Measurements from ENCODE around the gene CAMK2G. TPM values are rescaled to one million over a fixed set of nuclear protein-coding genes. Genes with fewer than 3 reads are reported as not detected.

CAMK2G gene
- total RNA-seq, 2 donors from 2014 or later, result 20.9 to 21.7 TPM

DNA sequence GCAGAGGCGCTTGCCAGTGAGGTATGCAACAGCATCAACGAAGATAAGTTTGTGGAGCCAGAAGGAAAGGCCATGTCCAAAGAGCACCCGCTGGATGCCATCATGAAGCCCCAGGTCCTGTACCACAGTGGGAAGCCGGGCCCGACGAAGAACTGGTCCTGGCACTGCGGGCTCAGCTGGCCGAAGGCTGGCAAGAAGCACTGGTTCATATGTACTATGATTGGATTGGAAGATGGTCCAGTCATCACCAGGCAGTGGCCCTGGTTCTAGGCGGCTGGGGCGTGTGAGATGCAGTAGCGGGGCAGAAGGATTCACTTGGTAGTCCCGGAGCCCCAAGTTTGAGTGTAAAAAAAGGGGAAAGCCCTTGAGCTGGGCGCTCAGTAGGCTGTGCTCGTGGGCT, 66.9 kb downstream of the CAMK2G start:
- no peak overlapping the region for H3K4me3 ChIP-seq (ENCODE audit: low read length)
- Mint-ChIP-seq H3K27ac (no peak overlapping the region), H3K36me3 (ENCODE audit: low read depth) (peaks cover 53% of the 10 kb centered on the region), H3K9me3 (no peaks in the 10 kb centered on the region), H3K4me3 (no peak overlapping the region), H3K4me1 (peaks cover under 1% of the 10 kb centered on the region), H3K27me3 (ENCODE audit: insufficient read depth) (no peaks in the 10 kb centered on the region)
- H3K4me1 ChIP-seq (ENCODE audit: control insufficient read depth, insufficient read depth, low read length), result no peaks in the 10 kb centered on the region
- WGBS, 2 experiments (ENCODE audit: insufficient coverage in 1 of 2, insufficient read length in 1 of 2), result 94 to 98% methylated on average over 14 of the region's 14 CpGs
- TF ChIP-seq CTCF (conservative IDR thresholded peaks at IDR 0.05), result no peak
- no peak overlapping the region for H3K9ac ChIP-seq (ENCODE audit: extremely low read depth, low read length, poor library complexity, severe bottlenecking)
- no peak for DNase-seq
- no peaks in the 10 kb centered on the region for H3K27me3 ChIP-seq (ENCODE audit: control insufficient read depth, insufficient read depth, low read length, poor library complexity, severe bottlenecking)
- H3K9me3 ChIP-seq (ENCODE audit: control insufficient read depth, low read length), result no peaks in the 10 kb centered on the region
- H3K36me3 ChIP-seq (ENCODE audit: control insufficient read depth, insufficient read depth, low read length), result peaks cover 34% of the 10 kb centered on the region
- no peak overlapping the region for H3K27ac ChIP-seq (ENCODE audit: low read depth, low read length)

DNA sequence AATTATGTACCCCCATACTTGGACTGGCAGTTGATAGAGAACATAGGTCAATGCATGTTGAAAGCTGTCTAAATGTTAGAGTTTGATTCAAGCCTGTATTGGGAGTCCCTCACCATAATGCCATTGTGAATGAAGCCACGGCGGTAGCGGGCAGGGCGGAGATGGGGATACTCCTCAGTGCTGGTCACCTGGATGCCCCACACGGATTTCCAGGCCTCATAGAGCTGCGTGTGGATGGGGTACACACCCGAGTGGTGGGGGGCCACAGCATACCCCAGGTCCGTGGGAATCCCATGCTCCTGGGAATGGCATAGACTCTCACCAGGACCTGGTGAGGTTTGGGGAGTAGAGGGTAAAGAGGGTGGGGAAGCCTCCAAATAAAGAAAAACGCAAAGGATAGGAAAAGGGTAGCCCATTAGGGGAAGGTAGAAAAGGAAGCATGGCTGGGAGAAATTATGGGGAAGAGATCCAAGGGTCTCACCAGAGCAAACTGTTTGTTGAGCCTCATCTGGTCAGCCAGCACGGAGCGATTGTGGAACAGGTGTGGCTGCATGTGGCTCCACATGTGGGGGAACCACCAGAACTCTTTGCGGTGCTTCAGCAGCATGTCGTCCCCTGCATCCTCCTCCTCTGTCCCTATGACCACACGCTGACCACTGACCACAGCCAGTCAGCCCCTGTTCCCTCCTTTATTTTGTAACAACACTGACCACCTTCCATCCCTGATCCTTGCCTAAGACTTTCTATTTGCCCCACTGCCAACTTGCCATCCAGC, 68.0 kb downstream of the CAMK2G start:
- peaks cover 56% of the 10 kb centered on the region for H3K36me3 Mint-ChIP-seq (ENCODE audit: low read depth)
- no peak overlapping the region for H3K27ac ChIP-seq (ENCODE audit: low read depth, low read length)

DNA sequence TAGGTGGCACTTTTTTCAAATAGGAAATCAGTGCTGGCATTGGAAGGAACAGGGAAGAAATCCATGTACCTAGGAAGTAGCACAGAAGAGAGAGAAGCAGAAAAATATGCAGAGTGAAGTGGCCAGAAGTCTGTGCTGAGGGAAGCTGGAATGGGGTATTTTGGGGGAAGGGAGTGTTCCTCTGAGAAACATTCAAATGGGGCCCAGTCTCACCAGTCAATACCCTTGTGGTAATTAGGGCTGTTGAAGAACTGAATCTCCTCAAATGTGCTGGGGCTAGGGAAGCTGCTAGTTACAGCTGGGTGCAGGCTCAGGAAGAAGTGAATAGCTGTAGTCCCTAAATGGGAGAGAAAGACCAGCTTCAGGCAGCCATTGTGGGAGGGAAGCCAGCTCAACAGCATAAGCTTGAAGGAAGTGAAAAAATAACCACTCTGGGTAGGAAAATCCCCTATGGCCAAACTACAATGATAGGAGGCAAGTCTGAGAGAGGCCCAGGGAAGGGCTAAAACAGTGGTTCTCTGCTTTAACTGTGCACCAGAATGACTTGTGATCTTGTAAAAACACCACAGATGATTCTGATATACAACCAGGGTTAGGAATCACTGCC, 70.6 kb downstream of the CAMK2G start:
- Mint-ChIP-seq H3K4me3 (no peak overlapping the region), H3K36me3 (ENCODE audit: low read depth) (peaks cover 53% of the 10 kb centered on the region), H3K9me3 (no peaks in the 10 kb centered on the region), H3K27ac (no peak overlapping the region), H3K27me3 (ENCODE audit: insufficient read depth) (no peaks in the 10 kb centered on the region), H3K4me1 (no peaks in the 10 kb centered on the region)
- Histone ChIP-seq H3K9me3 (ENCODE audit: control insufficient read depth, low read length) (no peaks in the 10 kb centered on the region), H3K27ac (ENCODE audit: low read depth, low read length) (no peak overlapping the region), H3K27me3 (ENCODE audit: control insufficient read depth, insufficient read depth, low read length, poor library complexity, severe bottlenecking) (no peaks in the 10 kb centered on the region), H3K36me3 (ENCODE audit: control insufficient read depth, insufficient read depth, low read length) (peaks cover 68% of the 10 kb centered on the region), H3K4me1 (ENCODE audit: control insufficient read depth, insufficient read depth, low read length) (no peaks in the 10 kb centered on the region), H3K4me3 (ENCODE audit: low read length) (no peak overlapping the region), H3K9ac (ENCODE audit: extremely low read depth, low read length, poor library complexity, severe bottlenecking) (no peak overlapping the region)
- no peak for TF ChIP-seq CTCF (conservative IDR thresholded peaks at IDR 0.05)
- DNase-seq, result no peak

More for the DNA sequence above, 68.0 kb downstream of the CAMK2G start:
- WGBS, 2 experiments (ENCODE audit: insufficient coverage in 1 of 2, insufficient read length in 1 of 2), result 92 to 93% methylated on average over 13 to 14 of the region's 14 CpGs
- no peak overlapping the region for H3K27ac Mint-ChIP-seq
- Histone ChIP-seq H3K4me3 (ENCODE audit: low read length) (no peak overlapping the region), H3K9ac (ENCODE audit: extremely low read depth, low read length, poor library complexity, severe bottlenecking) (no peak overlapping the region), H3K9me3 (ENCODE audit: control insufficient read depth, low read length) (no peaks in the 10 kb centered on the region), H3K4me1 (ENCODE audit: control insufficient read depth, insufficient read depth, low read length) (no peaks in the 10 kb centered on the region), H3K36me3 (ENCODE audit: control insufficient read depth, insufficient read depth, low read length) (peaks cover 45% of the 10 kb centered on the region), H3K27me3 (ENCODE audit: control insufficient read depth, insufficient read depth, low read length, poor library complexity, severe bottlenecking) (no peaks in the 10 kb centered on the region)
- no peaks in the 10 kb centered on the region for H3K4me1 Mint-ChIP-seq
- H3K27me3 Mint-ChIP-seq (ENCODE audit: insufficient read depth), result no peaks in the 10 kb centered on the region
- no peak overlapping the region for H3K4me3 Mint-ChIP-seq
- DNase-seq, result no peak
- H3K9me3 Mint-ChIP-seq, result no peaks in the 10 kb centered on the region
- TF ChIP-seq CTCF (conservative IDR thresholded peaks at IDR 0.05), result no peak

Data from endodermal cell (in vitro differentiated cells).